D721Med (cell line): ENCODE results near the gene RD3L.

Experiments
- DNase-seq: peaks from one replicate; pipeline ENCODE4 v3.0.0; 2011; ENCODE audit warnings: low spot score; ENCODE audit not compliant: insufficient read length
- FAIRE-seq: peaks from 2 replicates; lab custom pipeline; 2011; peaks lifted over from hg19 to GRCh38; lab: Jason Lieb, UNC
- CTCF ChIP-seq: IDR thresholded peaks from 2 replicates; pipeline ENCODE4 v1.5.1; 2012; ENCODE audit warnings: mild to moderate bottlenecking, control low read depth; ENCODE audit not compliant: insufficient read depth; ENCODE audit errors: missing control alignments

Gene RD3L

GRCh38 chr14:103943673-103944072 lies 1.3 kb upstream of the RD3L start:
- TF ChIP-seq CTCF: no peak
- FAIRE-seq: no peak
- DNase-seq: no peak

- FAIRE-seq (no peak), DNase-seq (no peak)
- no peak for TF ChIP-seq CTCF
Observed at GRCh38 chr14:103941462-103941861, 867 bp downstream of the RD3L start.

GRCh38 chr14:103935102-103935501 lies 7.2 kb downstream of the RD3L start:
- no peak for TF ChIP-seq CTCF
- FAIRE-seq (no peak), DNase-seq (no peak)

- DNase-seq (no peak), FAIRE-seq (peak; percentile 84)
- no peak for TF ChIP-seq CTCF
Observed at GRCh38 chr14:103932791-103933490, 9.4 kb downstream of the RD3L start.

- DNase-seq (no peak), FAIRE-seq (no peak)
- TF ChIP-seq CTCF: no peak
Observed at GRCh38 chr14:103931422-103931821, 10.9 kb downstream of the RD3L start.

GRCh38 chr14:103930051-103930604 lies 12.2 kb downstream of the RD3L start:
- TF ChIP-seq CTCF: no peak
- no peak for DNase-seq
- FAIRE-seq: no peak

- no peak for FAIRE-seq
- DNase-seq: no peak
- TF ChIP-seq CTCF: no peak
Observed at GRCh38 chr14:103928011-103928890, 14.1 kb downstream of the RD3L start, which contains the start of gene TDRD9. TDRD9 (plus strand) TSS chr14:103928456; CDS start chr14:103928510, 54 bp downstream.
